HL-60 (cell line): Measurements from ENCODE around the gene ASIC3.
A peak's percentile ranks its signal among the peaks of the same experiment; 100 is the strongest.

ENCODE experiments used
- DNase-seq, 2 experiments: peaks; one replicate each; pipeline ENCODE4 v3.0.0-alpha.2; 2010 to 2020; ENCODE audit warnings: low read depth in 1 of 2, low spot score in 1 of 2
- H3K27ac ChIP-seq: fragments of 250-450 bp; sonication (Bioruptor Pico); replicated peaks from 2 replicates; pipeline ENCODE4 v1.5.1; 2020; ENCODE audit warnings: mild to moderate bottlenecking, moderate library complexity
- H3K27me3 ChIP-seq: fragments of 250-450 bp; sonication (Bioruptor Pico); 2 replicates; pipeline ENCODE4 v1.5.1; 2021; ENCODE audit warnings: mild to moderate bottlenecking, moderate library complexity; ENCODE audit not compliant: insufficient read depth, poor library complexity, severe bottlenecking
- H3K4me3 ChIP-seq: replicated peaks from 2 replicates; pipeline ENCODE4 v1.5.1; 2011; ENCODE audit warnings: mild to moderate bottlenecking, control low read depth, low read length; ENCODE audit not compliant: insufficient read depth
- GABPA ChIP-seq: IDR thresholded peaks from 2 replicates; pipeline ENCODE4 v1.6.1; 2012; ENCODE audit warnings: low read depth
- POLR2AphosphoS5 ChIP-seq: IDR thresholded peaks from 2 replicates; pipeline ENCODE4 v1.6.1; 2012; ENCODE audit warnings: low read depth
- SPI1 ChIP-seq: IDR thresholded peaks from 2 replicates; pipeline ENCODE4 v1.6.1; 2012; ENCODE audit warnings: low read depth, mild to moderate bottlenecking, borderline replicate concordance
- TF ChIP-seq, protein P1 (sequence below): IDR thresholded peaks from one replicate; pipeline ENCODE4 v1.5.1; 2011; ENCODE audit warnings: low read length, control low read depth, inconsistent platforms; ENCODE audit not compliant: insufficient read depth
- TF ChIP-seq, protein P2 (sequence below): IDR thresholded peaks from 2 replicates; pipeline ENCODE4 v1.6.1; 2012; ENCODE audit warnings: low read depth; ENCODE audit not compliant: insufficient replicate concordance

Gene ASIC3

GRCh38 chr7:151057506-151057988 is 9.2 kb downstream of the ASIC3 start, which contains the start of gene CDK5:
CDK5 (minus strand) TSS chr7:151057897; CDS start chr7:151057848, 49 bp downstream.
- peak within 1 kb of the TSS; percentile 71 for H3K27ac ChIP-seq
- peak; percentile 45; the same call in 1 of the 2 replicates for TF ChIP-seq SPI1
- TF ChIP-seq, protein P1, sequence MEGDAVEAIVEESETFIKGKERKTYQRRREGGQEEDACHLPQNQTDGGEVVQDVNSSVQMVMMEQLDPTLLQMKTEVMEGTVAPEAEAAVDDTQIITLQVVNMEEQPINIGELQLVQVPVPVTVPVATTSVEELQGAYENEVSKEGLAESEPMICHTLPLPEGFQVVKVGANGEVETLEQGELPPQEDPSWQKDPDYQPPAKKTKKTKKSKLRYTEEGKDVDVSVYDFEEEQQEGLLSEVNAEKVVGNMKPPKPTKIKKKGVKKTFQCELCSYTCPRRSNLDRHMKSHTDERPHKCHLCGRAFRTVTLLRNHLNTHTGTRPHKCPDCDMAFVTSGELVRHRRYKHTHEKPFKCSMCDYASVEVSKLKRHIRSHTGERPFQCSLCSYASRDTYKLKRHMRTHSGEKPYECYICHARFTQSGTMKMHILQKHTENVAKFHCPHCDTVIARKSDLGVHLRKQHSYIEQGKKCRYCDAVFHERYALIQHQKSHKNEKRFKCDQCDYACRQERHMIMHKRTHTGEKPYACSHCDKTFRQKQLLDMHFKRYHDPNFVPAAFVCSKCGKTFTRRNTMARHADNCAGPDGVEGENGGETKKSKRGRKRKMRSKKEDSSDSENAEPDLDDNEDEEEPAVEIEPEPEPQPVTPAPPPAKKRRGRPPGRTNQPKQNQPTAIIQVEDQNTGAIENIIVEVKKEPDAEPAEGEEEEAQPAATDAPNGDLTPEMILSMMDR: no peak

GRCh38 chr7:151057989-151058780 is 9.9 kb downstream of the ASIC3 start:
- H3K4me3 ChIP-seq: peak overlapping the region; percentile 84
- H3K27ac ChIP-seq: peak overlapping the region; percentile 71
- DNase-seq: peak; percentile 100
- TF ChIP-seq, protein P2, sequence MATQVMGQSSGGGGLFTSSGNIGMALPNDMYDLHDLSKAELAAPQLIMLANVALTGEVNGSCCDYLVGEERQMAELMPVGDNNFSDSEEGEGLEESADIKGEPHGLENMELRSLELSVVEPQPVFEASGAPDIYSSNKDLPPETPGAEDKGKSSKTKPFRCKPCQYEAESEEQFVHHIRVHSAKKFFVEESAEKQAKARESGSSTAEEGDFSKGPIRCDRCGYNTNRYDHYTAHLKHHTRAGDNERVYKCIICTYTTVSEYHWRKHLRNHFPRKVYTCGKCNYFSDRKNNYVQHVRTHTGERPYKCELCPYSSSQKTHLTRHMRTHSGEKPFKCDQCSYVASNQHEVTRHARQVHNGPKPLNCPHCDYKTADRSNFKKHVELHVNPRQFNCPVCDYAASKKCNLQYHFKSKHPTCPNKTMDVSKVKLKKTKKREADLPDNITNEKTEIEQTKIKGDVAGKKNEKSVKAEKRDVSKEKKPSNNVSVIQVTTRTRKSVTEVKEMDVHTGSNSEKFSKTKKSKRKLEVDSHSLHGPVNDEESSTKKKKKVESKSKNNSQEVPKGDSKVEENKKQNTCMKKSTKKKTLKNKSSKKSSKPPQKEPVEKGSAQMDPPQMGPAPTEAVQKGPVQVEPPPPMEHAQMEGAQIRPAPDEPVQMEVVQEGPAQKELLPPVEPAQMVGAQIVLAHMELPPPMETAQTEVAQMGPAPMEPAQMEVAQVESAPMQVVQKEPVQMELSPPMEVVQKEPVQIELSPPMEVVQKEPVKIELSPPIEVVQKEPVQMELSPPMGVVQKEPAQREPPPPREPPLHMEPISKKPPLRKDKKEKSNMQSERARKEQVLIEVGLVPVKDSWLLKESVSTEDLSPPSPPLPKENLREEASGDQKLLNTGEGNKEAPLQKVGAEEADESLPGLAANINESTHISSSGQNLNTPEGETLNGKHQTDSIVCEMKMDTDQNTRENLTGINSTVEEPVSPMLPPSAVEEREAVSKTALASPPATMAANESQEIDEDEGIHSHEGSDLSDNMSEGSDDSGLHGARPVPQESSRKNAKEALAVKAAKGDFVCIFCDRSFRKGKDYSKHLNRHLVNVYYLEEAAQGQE: no peak
- no peak for TF ChIP-seq SPI1
- TF ChIP-seq, protein P1: no peak
- TF ChIP-seq POLR2AphosphoS5: no peak
- TF ChIP-seq GABPA: peak; percentile 81
- no peaks in the 10 kb centered on the region for H3K27me3 ChIP-seq

More at GRCh38 chr7:151057506-151057988, 9.2 kb downstream of the ASIC3 start, which contains the start of gene CDK5:
- no peak for DNase-seq
- Histone ChIP-seq H3K4me3 (peak within 1 kb of the TSS; percentile 84), H3K27me3 (no peaks in the 10 kb centered on the region)

- Histone ChIP-seq H3K27me3 (no peaks in the 10 kb centered on the region), H3K4me3 (peak overlapping the region; percentile 84), H3K27ac (peak overlapping the region; percentile 71)
- TF ChIP-seq, protein P2: no peak
- no peak for TF ChIP-seq POLR2AphosphoS5
- TF ChIP-seq, protein P1: no peak
- TF ChIP-seq GABPA: no peak
- TF ChIP-seq SPI1: no peak
- no peak for DNase-seq
These were observed 10.5 kb downstream of the ASIC3 start for GRCh38 chr7:151058781-151059366.
